HEK293T (cell line): ENCODE measurements around the gene ADAMTSL2.

ENCODE experiments used
- CTCF ChIA-PET: fragments of 350-600 bp; formaldehyde crosslinking; extraction: SDS; loops from one replicate; lab custom pipeline; 2021; ENCODE audit warnings: antibody characterized with exemption, inconsistent platforms; lab: Yijun Ruan, JAX
- POLR2A ChIA-PET: fragments of 350-600 bp; formaldehyde crosslinking; extraction: SDS; loops from one replicate; lab custom pipeline; 2020; ENCODE audit warnings: antibody characterized with exemption, inconsistent platforms; lab: Yijun Ruan, JAX
- DNase-seq: peaks from one replicate; pipeline ENCODE4 v3.0.0; 2012; ENCODE audit warnings: mixed read lengths; ENCODE audit errors: extremely low spot score
- ARNT ChIP-seq: fragments of 450-650 bp; IDR thresholded peaks from 2 replicates; pipeline ENCODE4 v1.6.1; 2017; ENCODE audit warnings: mild to moderate bottlenecking
- BHLHE40 ChIP-seq: fragments of 450-650 bp; IDR thresholded peaks from 2 replicates; pipeline ENCODE4 v1.6.1; 2016; ENCODE audit warnings: mild to moderate bottlenecking, moderate library complexity, borderline replicate concordance
- CTBP1 ChIP-seq: fragments of 450-650 bp; IDR thresholded peaks from 2 replicates; pipeline ENCODE4 v1.6.1; 2016; ENCODE audit warnings: borderline replicate concordance
- ELF4 ChIP-seq: fragments of 450-650 bp; IDR thresholded peaks from 2 replicates; pipeline ENCODE4 v1.6.1; 2017; ENCODE audit warnings: antibody characterized with exemption
- FOXA1 ChIP-seq: fragments of 450-650 bp; IDR thresholded peaks from 2 replicates; pipeline ENCODE4 v1.6.1; 2016; ENCODE audit warnings: mild to moderate bottlenecking
- FOXK2 ChIP-seq: fragments of 450-650 bp; IDR thresholded peaks from 2 replicates; pipeline ENCODE4 v1.6.1; 2016; ENCODE audit warnings: mild to moderate bottlenecking
- FOXM1 ChIP-seq: fragments of 450-650 bp; IDR thresholded peaks from 2 replicates; pipeline ENCODE4 v1.6.1; 2017; ENCODE audit warnings: mild to moderate bottlenecking, borderline replicate concordance
- HDGF ChIP-seq: fragments of 450-650 bp; IDR thresholded peaks from 2 replicates; pipeline ENCODE4 v1.6.1; 2017; ENCODE audit warnings: antibody characterized with exemption, borderline replicate concordance
- L3MBTL2 ChIP-seq: fragments of 450-650 bp; conservative IDR thresholded peaks from 2 replicates; pipeline ENCODE4 v1.6.1; 2016; ENCODE audit warnings: mild to moderate bottlenecking
- LEF1 ChIP-seq: fragments of 450-650 bp; IDR thresholded peaks from 2 replicates; pipeline ENCODE4 v1.6.1; 2017; ENCODE audit warnings: mild to moderate bottlenecking, borderline replicate concordance
- NFRKB ChIP-seq: fragments of 450-650 bp; IDR thresholded peaks from 2 replicates; pipeline ENCODE4 v1.6.1; 2016; ENCODE audit warnings: mild to moderate bottlenecking, moderate library complexity
- SP1 ChIP-seq: fragments of 450-650 bp; IDR thresholded peaks from 2 replicates; pipeline ENCODE4 v1.6.1; 2017
- SUZ12 ChIP-seq: fragments of 450-650 bp; IDR thresholded peaks from 2 replicates; pipeline ENCODE4 v1.6.1; 2016; ENCODE audit warnings: mild to moderate bottlenecking
- TARDBP ChIP-seq: fragments of 450-650 bp; IDR thresholded peaks from 2 replicates; pipeline ENCODE4 v1.6.1; 2016
- ZNF384 ChIP-seq: fragments of 450-650 bp; IDR thresholded peaks from 2 replicates; pipeline ENCODE4 v1.6.1; 2016
- TF ChIP-seq, protein P1 (sequence below): fragments of 450-650 bp; IDR thresholded peaks from 2 replicates; pipeline ENCODE4 v1.6.1; 2016

Gene ADAMTSL2

DNA sequence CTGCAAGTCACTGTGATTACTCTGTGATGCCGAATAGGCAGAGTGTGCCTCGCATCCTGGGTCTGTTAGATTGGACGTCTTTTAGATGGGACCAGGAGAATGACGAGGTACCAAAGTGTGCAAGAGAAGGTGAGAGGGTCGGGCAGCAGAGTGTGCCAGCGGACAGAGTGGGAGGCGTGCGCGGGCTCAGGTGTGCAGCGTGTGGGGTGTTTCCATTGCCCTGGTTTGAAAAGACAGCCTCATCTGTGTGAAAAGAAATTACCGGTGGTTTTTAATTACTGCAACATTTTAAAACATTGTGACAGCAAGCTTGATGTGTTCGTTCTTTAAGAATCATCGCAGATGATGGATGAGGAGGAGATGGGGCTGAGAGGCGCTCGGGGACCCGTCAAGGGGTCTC, 78.9 kb downstream of the ADAMTSL2 start:
- POLR2A ChIA-PET = no interaction called here
- CTCF ChIA-PET = no interaction called here
- DNase-seq = no peak

DNA sequence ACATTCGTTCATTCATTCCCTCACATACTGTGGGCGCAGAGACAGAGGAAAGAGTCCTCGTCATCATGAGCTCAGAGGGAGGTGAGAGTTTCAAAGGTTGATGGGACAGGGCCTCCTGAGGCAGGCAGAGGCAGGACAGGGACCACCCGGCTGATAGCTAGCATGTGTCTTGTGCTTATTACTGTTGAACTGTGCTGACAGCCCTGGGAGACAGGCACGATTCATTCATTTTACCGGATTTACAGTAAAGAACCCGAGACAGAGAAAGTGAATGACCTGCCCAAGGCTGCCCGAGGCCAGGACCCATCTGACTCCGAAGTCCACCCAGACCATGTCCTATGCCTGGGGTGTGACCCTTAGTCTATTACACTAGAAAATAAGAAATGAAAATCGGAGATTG, 79.6 kb downstream of the ADAMTSL2 start:
- TF ChIP-seq BHLHE40 = no peak
- TF ChIP-seq HDGF = no peak
- no peak for TF ChIP-seq FOXA1
- no peak for TF ChIP-seq SUZ12
- no peak for TF ChIP-seq LEF1
- no peak for TF ChIP-seq FOXM1
- no peak for TF ChIP-seq TARDBP
- no peak for TF ChIP-seq SP1
- no peak for TF ChIP-seq ELF4
- no peak for TF ChIP-seq L3MBTL2
- ChIA-PET POLR2A (no interaction called here), CTCF (no interaction called here)
- no peak for DNase-seq

More for the DNA sequence above, 78.9 kb downstream of the ADAMTSL2 start:
- TF ChIP-seq HDGF = no peak
- TF ChIP-seq CTBP1 = no peak
- no peak for TF ChIP-seq FOXM1
- TF ChIP-seq ZNF384 = no peak
- TF ChIP-seq, protein P1, sequence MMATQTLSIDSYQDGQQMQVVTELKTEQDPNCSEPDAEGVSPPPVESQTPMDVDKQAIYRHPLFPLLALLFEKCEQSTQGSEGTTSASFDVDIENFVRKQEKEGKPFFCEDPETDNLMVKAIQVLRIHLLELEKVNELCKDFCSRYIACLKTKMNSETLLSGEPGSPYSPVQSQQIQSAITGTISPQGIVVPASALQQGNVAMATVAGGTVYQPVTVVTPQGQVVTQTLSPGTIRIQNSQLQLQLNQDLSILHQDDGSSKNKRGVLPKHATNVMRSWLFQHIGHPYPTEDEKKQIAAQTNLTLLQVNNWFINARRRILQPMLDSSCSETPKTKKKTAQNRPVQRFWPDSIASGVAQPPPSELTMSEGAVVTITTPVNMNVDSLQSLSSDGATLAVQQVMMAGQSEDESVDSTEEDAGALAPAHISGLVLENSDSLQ = no peak
- no peak for TF ChIP-seq TARDBP
- no peak for TF ChIP-seq ELF4
- no peak for TF ChIP-seq LEF1
- no peak for TF ChIP-seq ARNT
- no peak for TF ChIP-seq FOXA1
- no peak for TF ChIP-seq BHLHE40
- no peak for TF ChIP-seq NFRKB
- TF ChIP-seq FOXK2 = no peak
- no peak for TF ChIP-seq SUZ12
- no peak for TF ChIP-seq L3MBTL2

DNA sequence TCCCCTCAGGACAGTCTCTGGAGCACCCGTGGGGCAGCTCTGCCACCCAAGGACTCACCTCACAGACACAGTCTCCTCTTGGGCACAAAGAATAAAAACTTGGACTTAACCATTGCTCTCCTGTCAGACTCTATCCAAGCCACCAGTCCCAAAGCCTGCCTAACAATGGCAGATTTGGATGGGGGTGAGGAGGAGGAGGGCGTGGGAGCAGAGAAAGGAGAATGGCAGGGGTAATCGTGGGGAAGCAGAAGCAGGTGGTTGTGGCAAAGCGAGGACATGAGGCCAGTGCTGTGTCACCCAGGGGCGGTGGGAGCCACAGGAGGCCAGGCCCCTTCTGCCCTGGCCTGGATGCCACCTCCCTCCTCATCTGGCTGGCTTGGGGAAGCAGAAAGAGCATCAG, 80.2 kb downstream of the ADAMTSL2 start:
- POLR2A ChIA-PET = no interaction called here
- CTCF ChIA-PET = no interaction called here
- no peak for TF ChIP-seq NFRKB
- TF ChIP-seq HDGF = no peak
- no peak for TF ChIP-seq ZNF384
- DNase-seq = no peak

DNA sequence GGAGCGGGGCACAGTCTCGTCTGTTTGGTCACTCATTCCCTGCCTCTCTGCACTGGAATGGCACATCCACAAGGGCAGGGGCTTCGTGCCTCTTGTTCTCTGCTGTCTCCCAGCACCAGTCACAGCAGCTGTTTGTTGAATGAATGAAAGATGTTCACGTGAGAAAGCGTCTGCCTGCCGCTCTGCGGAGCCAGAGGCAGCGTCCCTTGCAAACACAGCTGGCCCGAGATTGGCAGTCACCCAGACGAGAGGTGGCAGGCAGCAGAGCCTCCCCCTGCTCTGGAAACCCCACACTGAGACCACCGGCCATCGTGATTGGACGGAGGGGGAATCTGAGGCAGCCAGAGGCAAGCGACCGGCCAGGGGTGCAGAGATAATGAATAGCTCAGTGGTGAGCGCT, 80.7 kb downstream of the ADAMTSL2 start:
- POLR2A ChIA-PET = no interaction called here
- TF ChIP-seq, protein P1 = no peak
- TF ChIP-seq HDGF (no peak), ZNF384 (no peak), FOXA1 (no peak), LEF1 (no peak)
- CTCF ChIA-PET = no interaction called here
- DNase-seq = no peak

DNA sequence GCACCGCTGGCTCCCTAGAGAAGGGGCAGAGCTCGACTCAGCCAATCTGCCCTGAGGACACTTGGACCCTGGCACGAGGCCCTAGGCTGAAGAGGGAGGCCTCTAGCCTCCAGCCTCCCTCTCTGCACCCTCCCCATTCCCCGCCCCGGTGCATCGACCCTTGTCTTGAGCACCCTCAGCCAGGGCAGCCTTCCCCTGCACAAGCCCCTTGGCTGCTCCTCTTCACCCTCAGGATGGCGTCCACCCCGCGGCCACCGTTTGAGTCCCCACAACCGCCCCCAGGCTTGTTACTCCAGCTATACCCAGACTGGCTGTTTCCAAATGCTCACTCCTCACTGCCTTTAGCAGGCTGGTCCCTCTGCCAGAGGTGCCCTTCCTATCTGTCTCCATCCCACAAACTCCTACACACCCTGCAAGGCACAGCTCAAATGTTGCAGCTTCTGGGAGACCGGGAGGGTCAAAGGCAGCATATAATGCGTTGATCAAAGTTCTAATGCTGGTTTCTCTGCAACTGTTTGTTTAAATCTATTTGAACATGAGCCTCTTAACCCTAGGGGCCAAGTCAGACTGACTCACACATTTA, 81.2 kb downstream of the ADAMTSL2 start:
- no peak for TF ChIP-seq NFRKB
- no peak for DNase-seq
- CTCF ChIA-PET = no interaction called here
- POLR2A ChIA-PET = no interaction called here

DNA sequence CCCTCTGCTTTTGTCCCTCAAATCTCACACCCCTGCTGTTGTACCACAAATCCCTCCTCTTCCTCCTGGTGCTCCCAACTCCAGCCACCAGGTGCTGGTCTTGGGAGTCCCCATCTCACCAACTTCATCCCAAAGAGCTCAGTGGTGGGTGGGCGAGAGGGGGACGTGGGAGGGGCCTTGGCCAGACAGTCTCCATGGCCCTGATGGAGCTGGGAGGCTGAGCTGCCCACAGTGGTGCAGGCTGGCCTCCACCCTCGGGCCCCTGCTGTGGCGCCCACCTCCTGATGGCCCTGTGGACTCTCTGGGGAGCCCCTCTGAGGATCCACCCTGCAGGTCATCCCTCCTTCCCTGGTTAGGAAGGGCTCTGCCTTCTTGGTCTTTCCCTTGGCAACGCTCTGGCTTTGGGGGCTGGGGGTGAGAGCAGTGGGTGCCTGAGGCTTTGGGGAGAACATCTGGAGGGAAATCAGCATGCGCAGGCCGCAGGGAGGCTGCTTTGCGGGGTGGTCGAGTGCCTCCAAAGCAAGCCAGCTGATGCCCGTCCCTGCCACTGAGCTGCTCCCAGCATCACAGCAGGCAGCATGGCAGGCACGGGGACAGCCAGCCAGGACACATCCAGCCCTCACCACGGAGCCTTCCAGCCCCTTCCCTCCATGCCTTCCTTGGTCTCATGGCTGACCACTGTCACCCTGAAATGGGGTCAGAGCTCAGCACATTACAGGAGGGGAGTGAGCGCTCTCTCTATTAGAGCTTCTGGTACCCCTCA, 82.3 kb downstream of the ADAMTSL2 start:
- no peak for TF ChIP-seq NFRKB
- no peak for TF ChIP-seq FOXK2
- TF ChIP-seq, protein P1 = no peak
- TF ChIP-seq ARNT = no peak
- no peak for TF ChIP-seq FOXA1
- TF ChIP-seq HDGF = no peak
- CTCF ChIA-PET = no interaction called here
- DNase-seq = no peak
- POLR2A ChIA-PET = no interaction called here

DNA sequence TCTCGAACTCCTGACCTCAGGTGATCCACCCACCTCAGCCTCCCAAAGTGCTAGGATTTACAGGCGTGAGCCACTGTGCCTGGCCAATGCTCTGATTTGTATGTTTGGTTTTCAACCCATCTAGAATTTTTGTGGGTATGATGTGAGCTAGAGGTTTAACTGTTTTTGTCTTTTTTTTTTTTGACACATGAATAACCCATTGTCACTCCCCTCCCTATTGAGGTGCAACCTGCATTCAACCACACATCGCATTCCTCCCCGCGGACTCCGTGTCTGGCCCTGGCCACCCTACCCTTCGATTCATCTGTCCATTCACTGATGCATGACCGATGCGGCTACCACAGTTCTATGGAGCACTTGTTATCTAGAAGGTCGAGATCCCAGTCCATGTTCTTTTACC, 84.2 kb downstream of the ADAMTSL2 start:
- CTCF ChIA-PET = no interaction called here
- POLR2A ChIA-PET = no interaction called here
- TF ChIP-seq CTBP1 (no peak), BHLHE40 (no peak), LEF1 (no peak), HDGF (no peak), L3MBTL2 (no peak), FOXA1 (no peak), SP1 (no peak)
- TF ChIP-seq, protein P1 = no peak
- DNase-seq = no peak
